Smooth muscle cell of the brain vasculature (primary cell): Measurements from ENCODE around the gene FUT4.
"Not testable (repeated sequence)": the region's sequence is repeated elsewhere in the genome, so short reads cannot be mapped to it uniquely, and the experiment has no call there.

Source experiments
- DNase-seq: peaks from one replicate; pipeline ENCODE4 v3.0.0-alpha.2; 2012; ENCODE audit warnings: low read depth, low spot score

Gene FUT4

GRCh38 chr11:94543695-94544645, at the start of gene FUT4:
Gene FUT4 (plus strand): TSS chr11:94543921. CDS start chr11:94544134, 213 bp downstream.
- peak; percentile 44 for DNase-seq

- no peak for DNase-seq
Measured at GRCh38 chr11:94494126-94494680, 49.5 kb upstream of the FUT4 start.

GRCh38 chr11:94500181-94500580, 43.5 kb upstream of the FUT4 start:
- no peak for DNase-seq

GRCh38 chr11:94501522-94501921, 42.2 kb upstream of the FUT4 start:
- DNase-seq = no peak

GRCh38 chr11:94504689-94505293, 38.9 kb upstream of the FUT4 start:
- peak; percentile 49 for DNase-seq

- DNase-seq = not testable (repeated sequence)
Measured at GRCh38 chr11:94506513-94506912, 37.2 kb upstream of the FUT4 start.

- DNase-seq = no peak
Measured at GRCh38 chr11:94507485-94507884, 36.2 kb upstream of the FUT4 start.

- DNase-seq = no peak
Measured at GRCh38 chr11:94511932-94512781, 31.6 kb upstream of the FUT4 start, which contains the start of gene C11orf97. Gene C11orf97 (plus strand): TSS chr11:94512461. CDS start chr11:94512529, 68 bp downstream.

- no peak for DNase-seq
Measured at GRCh38 chr11:94513091-94513490, 30.6 kb upstream of the FUT4 start.

GRCh38 chr11:94515398-94515797, 28.3 kb upstream of the FUT4 start:
- DNase-seq = no peak

- DNase-seq = no peak
Measured at GRCh38 chr11:94516725-94517124, 27.0 kb upstream of the FUT4 start.

- no peak for DNase-seq
Measured at GRCh38 chr11:94518300-94518699, 25.4 kb upstream of the FUT4 start.

GRCh38 chr11:94519478-94520084, 24.1 kb upstream of the FUT4 start:
- no peak for DNase-seq

GRCh38 chr11:94521684-94522083, 22.0 kb upstream of the FUT4 start:
- DNase-seq = no peak

- DNase-seq = no peak
Measured at GRCh38 chr11:94524341-94524740, 19.4 kb upstream of the FUT4 start.

- peak; percentile 54 for DNase-seq
Measured at GRCh38 chr11:94525546-94526324, 18.0 kb upstream of the FUT4 start.

- no peak for DNase-seq
Measured at GRCh38 chr11:94526645-94527438, 16.9 kb upstream of the FUT4 start.

- no peak for DNase-seq
Measured at GRCh38 chr11:94528551-94528950, 15.2 kb upstream of the FUT4 start.

- DNase-seq = no peak
Measured at GRCh38 chr11:94532211-94532610, 11.5 kb upstream of the FUT4 start.
